Astrocyte of the spinal cord (primary cell): ENCODE data around the gene COMMD1.

Source experiments
- DNase-seq: peaks from one replicate; pipeline ENCODE4 v3.0.0; 2011; ENCODE audit warnings: low read depth, low spot score
- H3K4me3 ChIP-seq: 2 replicates; pipeline ENCODE4 v1.5.1; 2011; ENCODE audit warnings: low read depth, mild to moderate bottlenecking, low read length, moderate library complexity
- CTCF ChIP-seq: IDR thresholded peaks from 2 replicates; pipeline ENCODE4 v1.5.1; 2012; ENCODE audit warnings: low read depth, mild to moderate bottlenecking, low read length, inconsistent platforms
- in situ Hi-C: cut with HindIII; loops from 2 replicates; pipeline ENCODE4 v1.10.0; 2017; ENCODE audit warnings: low sequenced_read_pairs

Gene COMMD1

GRCh38 chr2:62163106-62163831 lies 257.8 kb downstream of the COMMD1 start:
- no peak overlapping the region for H3K4me3 ChIP-seq
- TF ChIP-seq CTCF, result no peak
- in situ Hi-C loops, result no loop called here
- DNase-seq, result no peak

- DNase-seq, result no peak
- no peak for TF ChIP-seq CTCF
- H3K4me3 ChIP-seq, result no peak overlapping the region
- in situ Hi-C loops, result no loop called here
Observed at GRCh38 chr2:62163834-62164233, 258.4 kb downstream of the COMMD1 start.

- H3K4me3 ChIP-seq, result no peak overlapping the region
- no peak for TF ChIP-seq CTCF
- in situ Hi-C loops, result no loop called here
- no peak for DNase-seq
Observed at GRCh38 chr2:62175728-62176127, 270.3 kb downstream of the COMMD1 start.

- DNase-seq, result no peak
- no peak overlapping the region for H3K4me3 ChIP-seq
- no peak for TF ChIP-seq CTCF
- in situ Hi-C loops, result no loop called here
Observed at GRCh38 chr2:62176801-62177200, 271.3 kb downstream of the COMMD1 start.

GRCh38 chr2:62177392-62178049 lies 272.0 kb downstream of the COMMD1 start:
- in situ Hi-C loops, result no loop called here
- no peak for TF ChIP-seq CTCF
- no peak for DNase-seq
- no peak overlapping the region for H3K4me3 ChIP-seq

GRCh38 chr2:62178741-62179271 lies 273.3 kb downstream of the COMMD1 start:
- no peak for TF ChIP-seq CTCF
- in situ Hi-C loops, result no loop called here
- no peak overlapping the region for H3K4me3 ChIP-seq
- DNase-seq, result peak; percentile 41
